IMR-90 (cell line): ENCODE data around the gene GLRX3. TPM values are rescaled to one million over a fixed set of nuclear protein-coding genes. Genes with fewer than 3 reads are reported as not detected.

ENCODE experiments used
- ATAC-seq: fragments of 200-7000 bp; cut with Tn5 transposase; 2 replicates; pipeline ENCODE4 v1.9.1; 2020; ENCODE audit warnings: low read depth, mild to moderate bottlenecking, moderate library complexity
- BruUV-seq: library from RNA; stranded (reverse); fragments of 400-500 nt; replicated peaks from 2 replicates; lab custom pipeline; 2021; lab: Mats Ljungman, UMichigan
- CTCF ChIA-PET: fragments of 300-600 bp; formaldehyde crosslinking; extraction: SDS; loops from one replicate; lab custom pipeline; 2021; ENCODE audit warnings: antibody characterized with exemption; lab: Yijun Ruan, JAX
- POLR2A ChIA-PET: fragments of 300-600 bp; sonication (Branson Sonifier 250); formaldehyde crosslinking; loops from one replicate; lab custom pipeline; 2022; ENCODE audit warnings: antibody characterized with exemption; ENCODE audit not compliant: unreplicated experiment; lab: Charles Lee
- DNase-seq: peaks from one replicate; pipeline ENCODE4 v3.0.0; 2013
- H2AFZ ChIP-seq: replicated peaks from 2 replicates; pipeline ENCODE3; 2013; ENCODE audit warnings: low read length, mild to moderate bottlenecking; ENCODE audit not compliant: poor library complexity
- H2AK5ac ChIP-seq: 2 replicates; pipeline ENCODE4 v1.6.1; 2013; ENCODE audit warnings: low read depth, low read length, inconsistent platforms
- H2AK9ac ChIP-seq: replicated peaks from 2 replicates; pipeline ENCODE3; 2013; ENCODE audit warnings: mild to moderate bottlenecking, low read depth, low read length, moderate library complexity; ENCODE audit not compliant: poor library complexity
- H2BK120ac ChIP-seq: 2 replicates; pipeline ENCODE4 v1.6.1; 2013; ENCODE audit warnings: low read depth, low read length, inconsistent platforms
- H2BK15ac ChIP-seq: 3 replicates; pipeline ENCODE4 v1.6.1; 2013; ENCODE audit warnings: low read depth, low read length, inconsistent platforms
- H2BK20ac ChIP-seq: 2 replicates; pipeline ENCODE4 v1.6.1; 2013; ENCODE audit warnings: low read depth, mild to moderate bottlenecking, inconsistent platforms, low read length, moderate library complexity
- H2BK5ac ChIP-seq: 2 replicates; pipeline ENCODE4 v1.6.1; 2013; ENCODE audit warnings: mild to moderate bottlenecking, low read depth, low read length, inconsistent platforms; ENCODE audit not compliant: poor library complexity, severe bottlenecking
- H3K14ac ChIP-seq: replicated peaks from 2 replicates; pipeline ENCODE4 v1.6.1; 2013; ENCODE audit warnings: low read depth, low read length, inconsistent platforms
- H3K18ac ChIP-seq: 2 replicates; pipeline ENCODE4 v1.6.1; 2013; ENCODE audit warnings: low read depth, low read length, control low read depth
- H3K23ac ChIP-seq: 2 replicates; pipeline ENCODE4 v1.6.1; 2013; ENCODE audit warnings: low read depth, low read length, inconsistent platforms
- H3K27ac ChIP-seq: 2 replicates; pipeline ENCODE4 v1.5.1; 2013; ENCODE audit warnings: mild to moderate bottlenecking, control low read depth, low read length; ENCODE audit not compliant: insufficient read depth
- H3K27me3 ChIP-seq: 2 replicates; pipeline ENCODE4 v1.6.1; 2013; ENCODE audit warnings: low read length; ENCODE audit not compliant: control insufficient read depth, insufficient read depth
- H3K36me3 ChIP-seq: 2 replicates; pipeline ENCODE4 v1.6.1; 2013; ENCODE audit warnings: low read length, mixed read lengths; ENCODE audit not compliant: control insufficient read depth, insufficient read depth
- H3K4ac ChIP-seq: 2 replicates; pipeline ENCODE4 v1.6.1; 2013; ENCODE audit warnings: low read depth, low read length, inconsistent platforms
- H3K4me1 ChIP-seq: 2 replicates; pipeline ENCODE4 v1.6.1; 2013; ENCODE audit warnings: low read length, mixed read lengths; ENCODE audit not compliant: control insufficient read depth, insufficient read depth
- H3K4me2 ChIP-seq: 2 replicates; pipeline ENCODE4 v1.6.1; 2013; ENCODE audit warnings: low read depth, mild to moderate bottlenecking, control low read depth, low read length, moderate library complexity
- H3K4me3 ChIP-seq: 2 replicates; pipeline ENCODE4 v1.5.1; 2013; ENCODE audit warnings: low read depth, mild to moderate bottlenecking, control low read depth, low read length, moderate library complexity; ENCODE audit not compliant: insufficient read depth
- H3K56ac ChIP-seq: 2 replicates; pipeline ENCODE4 v1.6.1; 2013; ENCODE audit warnings: low read length, inconsistent platforms; ENCODE audit not compliant: insufficient read depth; ENCODE audit errors: extremely low read depth
- H3K79me1 ChIP-seq, 2 experiments: 2 replicates each; pipeline ENCODE4 v1.6.1; 2013; ENCODE audit warnings: low read length in 2 of 2, inconsistent platforms in 1 of 2, low read depth in 1 of 2
- H3K9ac ChIP-seq: 2 replicates; pipeline ENCODE4 v1.6.1; 2013; ENCODE audit warnings: low read depth, low read length, control low read depth
- H3K9me1 ChIP-seq: 2 replicates; pipeline ENCODE4 v1.6.1; 2013; ENCODE audit warnings: low read length, inconsistent platforms; ENCODE audit not compliant: insufficient read depth
- H3K9me3 ChIP-seq: 2 replicates; pipeline ENCODE4 v1.6.1; 2013; ENCODE audit warnings: low read length; ENCODE audit not compliant: control insufficient read depth, insufficient read depth
- H4K20me1 ChIP-seq: 2 replicates; pipeline ENCODE4 v1.6.1; 2013; ENCODE audit warnings: low read length, inconsistent platforms; ENCODE audit not compliant: insufficient read depth
- H4K5ac ChIP-seq: 2 replicates; pipeline ENCODE4 v1.6.1; 2013; ENCODE audit warnings: mild to moderate bottlenecking, low read depth, low read length, control low read depth
- H4K8ac ChIP-seq, 2 experiments: 2 replicates each; pipeline ENCODE4 v1.6.1; 2013; ENCODE audit warnings: low read depth in 2 of 2, low read length in 2 of 2, control low read depth in 1 of 2, inconsistent platforms in 1 of 2
- H4K91ac ChIP-seq: 2 replicates; pipeline ENCODE4 v1.6.1; 2013; ENCODE audit warnings: low read depth, low read length, inconsistent platforms; ENCODE audit not compliant: insufficient read depth
- CHD1 ChIP-seq: IDR thresholded peaks from 2 replicates; pipeline ENCODE4 v1.6.1; 2012; ENCODE audit warnings: low read depth, low read length, improper control_type of control experiment
- FOS ChIP-seq: fragments of 150-350 bp; IDR thresholded peaks from 2 replicates; pipeline ENCODE4 v1.6.1; 2016; ENCODE audit warnings: low read depth, low read length
- MAFK ChIP-seq: IDR thresholded peaks from 2 replicates; pipeline ENCODE4 v1.6.1; 2012; ENCODE audit warnings: low read depth, low read length, improper control_type of control experiment
- MXI1 ChIP-seq: IDR thresholded peaks from 2 replicates; pipeline ENCODE4 v1.6.1; 2012; ENCODE audit warnings: low read depth, mild to moderate bottlenecking, low read length, moderate library complexity, borderline replicate concordance
- POLR2A ChIP-seq: IDR thresholded peaks from 2 replicates; pipeline ENCODE4 v1.6.1; 2012; ENCODE audit warnings: mild to moderate bottlenecking, low read depth, low read length
- RCOR1 ChIP-seq: IDR thresholded peaks from 2 replicates; pipeline ENCODE4 v1.6.1; 2012; ENCODE audit warnings: mild to moderate bottlenecking, low read length, improper control_type of control experiment; ENCODE audit not compliant: insufficient replicate concordance
- RFX5 ChIP-seq: IDR thresholded peaks from 2 replicates; pipeline ENCODE4 v1.8.0; 2012; ENCODE audit warnings: low read depth, mild to moderate bottlenecking, low read length, moderate library complexity
- WGBS, 2 experiments: methylation state at CpG; one replicate each; pipeline versions ENCODE4 v1.1.5 to v1.1.7; 2013; ENCODE audit warnings: missing lambda C conversion rate in 2 of 2; ENCODE audit not compliant: insufficient read length in 1 of 2; ENCODE audit errors: extremely low coverage in 2 of 2; 5-methylcytosine and 5-hydroxymethylcytosine counted together
- dilution Hi-C: fragments of 300-500 bp; cut with HindIII; formaldehyde crosslinking; loops from one replicate; pipeline ENCODE4 v1.14.3; 2018; ENCODE audit warnings: low sequenced_read_pairs; ENCODE audit not compliant: unreplicated experiment
- in situ Hi-C: fragments of 300-500 bp; cut with MboI; formaldehyde crosslinking; loops from 3 replicates; pipeline ENCODE4 v1.14.3; 2019; ENCODE audit warnings: low sequenced_read_pairs, inconsistent platforms, mixed read lengths
- intact Hi-C: fragments of 100-400 bp; cut with micrococcal nuclease; formaldehyde crosslinking; loops from 2 replicates; pipeline ENCODE4 v1.10.0; 2022
- polyA plus RNA-seq, 3 experiments: library from polyadenylated mRNA; depleted of rRNA; stranded (reverse); fragments of >200 nt; gene quantifications; 2 replicates each; pipeline ENCODE4 v1.2.3, GENCODE V29; 2012; ENCODE audit warnings: low replicate concordance in 1 of 3
- total RNA-seq: library from RNA; depleted of rRNA; stranded (reverse); fragments of >200 nt; gene quantifications from 2 replicates; pipeline ENCODE4 v1.2.3, GENCODE V29; 2012

GLRX3 gene
- total and polyA plus RNA-seq, 2 of the 4 experiments (the other 2 are of a cell fraction): 78.7 to 81.7 TPM

DNA sequence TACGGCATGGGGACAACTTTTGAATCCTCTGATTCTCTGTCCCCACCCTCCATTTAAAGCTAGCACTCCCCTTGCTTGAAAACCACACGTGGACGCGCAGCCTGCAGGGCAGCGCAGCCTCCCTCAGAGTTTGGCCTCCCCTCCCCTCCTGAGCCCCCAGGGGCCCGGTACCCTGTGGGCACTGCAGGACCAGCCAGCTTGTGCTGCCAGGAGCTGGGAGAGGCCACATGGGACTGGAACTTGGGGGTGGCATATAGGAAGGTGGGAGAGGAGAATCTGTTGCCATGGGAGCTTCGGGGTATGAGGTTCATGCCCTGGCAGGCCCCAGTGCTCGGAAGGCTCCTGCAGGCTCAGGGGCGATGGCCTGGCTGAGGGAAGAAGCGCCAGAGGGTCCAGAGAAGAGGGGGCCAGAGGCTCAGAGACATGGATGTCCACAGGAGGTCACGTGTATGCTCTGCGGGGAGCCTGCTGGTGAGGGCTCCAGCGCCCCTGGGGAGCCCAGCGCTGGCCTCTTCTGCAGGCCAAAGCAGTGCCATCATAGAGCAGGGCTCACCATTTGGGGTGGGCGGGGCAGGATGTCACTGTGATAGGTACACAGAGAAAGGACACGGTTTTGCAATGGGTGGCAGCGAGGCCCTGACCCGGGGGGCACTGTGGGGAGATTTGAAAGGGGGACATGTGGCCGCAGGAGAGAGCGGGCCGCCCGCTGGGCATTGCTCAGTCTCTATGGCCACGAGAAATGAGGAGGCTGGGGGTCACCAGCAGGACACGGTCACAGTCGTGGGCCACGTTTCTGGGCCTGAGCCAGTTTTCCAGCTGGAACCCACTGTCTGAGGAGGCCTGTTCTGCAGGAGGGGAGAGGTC, 64.2 kb downstream of the GLRX3 start:
- no peaks in the 10 kb centered on the region for H3K36me3 ChIP-seq
- 52% methylated on average over 9 of the region's 26 CpGs; no CpG with 5 or more reads in 1 of the 2 experiments for WGBS, 2 experiments
- TF ChIP-seq RCOR1 (no peak), MAFK (no peak), FOS (no peak), RFX5 (no peak), POLR2A (no peak), MXI1 (no peak), CHD1 (no peak)
- H2BK20ac ChIP-seq: no peak overlapping the region
- no peak overlapping the region for H3K14ac ChIP-seq
- H3K23ac ChIP-seq: no peak overlapping the region
- no peak overlapping the region for H3K9ac ChIP-seq
- no peak overlapping the region for H4K5ac ChIP-seq
- no TSS peak for BruUV-seq
- no peak overlapping the region for H2AK5ac ChIP-seq
- 0 out of 2 replicates have a peak, but pooled peaks cover 3% of the 10 kb centered on the region for H3K9me1 ChIP-seq
- H3K4me1 ChIP-seq: no peaks in the 10 kb centered on the region
- H4K91ac ChIP-seq: no peak overlapping the region
- H4K8ac ChIP-seq: no peak overlapping the region
- no peaks in the 10 kb centered on the region for H3K9me3 ChIP-seq
- DNase-seq (no peak), ATAC-seq (no peak; the same call in 1 of the 2 replicates)
- H2BK15ac ChIP-seq: no peak overlapping the region
- no peaks in the 10 kb centered on the region for H4K20me1 ChIP-seq
- dilution Hi-C loops: no loop called here
- H2BK5ac ChIP-seq: no peak overlapping the region
- H3K27me3 ChIP-seq: no peaks in the 10 kb centered on the region; the same call in 1 of the 2 replicates
- H3K27ac ChIP-seq: no peak overlapping the region
- no peak overlapping the region for H3K4me2 ChIP-seq
- ChIA-PET POLR2A (no interaction called here), CTCF (no interaction called here)
- no peaks in the 10 kb centered on the region for H3K79me1 ChIP-seq
- H3K4ac ChIP-seq: no peak overlapping the region
- H3K18ac ChIP-seq: no peak overlapping the region
- H3K4me3 ChIP-seq: no peak overlapping the region
- no peak overlapping the region for H2BK120ac ChIP-seq
- H2AFZ ChIP-seq: no peak overlapping the region
- intact Hi-C loops: no loop called here
- H3K56ac ChIP-seq: no peak overlapping the region
- in situ Hi-C loops: no loop called here
- no peak overlapping the region for H2AK9ac ChIP-seq
